Mammary epithelial cell (primary cell): ENCODE results near the gene BIN1.

ENCODE experiments used
- CTCF ChIP-seq, 2 donors: IDR thresholded peaks in 1 of 2; conservative IDR thresholded peaks in 1 of 2; 2 replicates each; pipeline ENCODE4 v1.5.1; 2011 to 2012; ENCODE audit warnings: inconsistent platforms in 2 of 2, low read length in 2 of 2, mild to moderate bottlenecking in 2 of 2, control low read depth in 1 of 2, low read depth in 1 of 2; ENCODE audit not compliant: insufficient read depth in 1 of 2; ENCODE audit errors: extremely low read depth in 1 of 2
- EZH2 ChIP-seq: IDR thresholded peaks from 2 replicates; pipeline ENCODE4 v1.6.1; 2012; ENCODE audit warnings: low read length, inconsistent platforms, borderline replicate concordance

DNA sequence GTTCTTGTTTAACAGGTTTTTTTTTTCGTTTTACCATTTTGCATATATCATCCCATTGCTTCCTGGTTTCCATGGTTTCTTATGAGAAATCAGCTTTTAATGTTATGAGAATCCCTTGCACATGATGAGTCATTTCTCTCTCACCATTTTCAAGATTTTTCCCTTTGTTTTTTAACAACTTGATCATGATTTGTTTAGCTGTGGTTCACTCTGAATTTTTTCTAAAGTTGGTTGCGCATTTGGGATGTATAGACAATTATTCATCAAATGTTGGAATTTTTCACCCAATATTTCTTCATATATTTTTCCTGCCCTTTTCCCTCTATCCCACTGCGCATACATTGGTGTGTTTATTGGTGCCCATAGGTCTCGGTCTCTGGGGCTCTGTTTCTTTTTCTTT, 42.4 kb upstream of the BIN1 start:
- no peak for TF ChIP-seq CTCF (conservative IDR thresholded peaks at IDR 0.05 in 1 of 2, IDR thresholded peaks at IDR 0.05 in 1 of 2; ENCODE audit: extremely low read depth in 1 of 2, insufficient read depth in 1 of 2, low read depth in 1 of 2, low read length in 2 of 2)
- no peak for TF ChIP-seq EZH2
